ENCODE data around the gene DNAJC2. TPM values are rescaled to one million over a fixed set of nuclear protein-coding genes. Genes with fewer than 3 reads are reported as not detected.

The DNAJC2 gene
- total RNA-seq = 14.7 TPM

GRCh38 chr7:103344453-103345149, at the start of gene DNAJC2:
Gene DNAJC2 (minus strand): TSS chr7:103344767. CDS start chr7:103344622, 145 bp downstream.
- FAIRE-seq (no peak), DNase-seq (ENCODE audit: low spot score in 2 of 2) (peak; percentile 75 to 83)

DNA sequence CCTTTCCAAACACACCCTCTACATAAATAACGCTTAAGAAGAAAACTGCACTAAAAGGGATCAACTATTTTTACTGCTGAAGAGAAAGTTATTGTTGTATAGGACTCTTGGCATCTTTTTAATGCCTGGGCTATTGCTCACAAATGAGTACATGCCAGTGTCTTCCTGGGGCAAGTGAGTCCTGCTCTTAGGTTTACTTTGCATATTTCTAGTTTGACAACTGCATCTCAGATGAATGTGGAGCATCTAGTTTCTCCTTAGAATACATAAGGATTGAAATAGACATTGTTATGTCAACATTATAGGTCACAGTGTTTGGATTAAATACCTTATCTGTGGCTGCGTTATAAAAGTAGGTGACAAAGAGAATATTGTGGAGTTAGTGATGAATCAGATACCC, 47.4 kb upstream of the DNAJC2 start:
- no peak for FAIRE-seq

GRCh38 chr7:103391150-103391549, 46.6 kb upstream of the DNAJC2 start:
- DNase-seq (ENCODE audit: low spot score in 2 of 2) = no peak
- no peak for FAIRE-seq

More for the DNA sequence above, 47.4 kb upstream of the DNAJC2 start:
- no peak for DNase-seq (ENCODE audit: low spot score in 2 of 2)

DNA sequence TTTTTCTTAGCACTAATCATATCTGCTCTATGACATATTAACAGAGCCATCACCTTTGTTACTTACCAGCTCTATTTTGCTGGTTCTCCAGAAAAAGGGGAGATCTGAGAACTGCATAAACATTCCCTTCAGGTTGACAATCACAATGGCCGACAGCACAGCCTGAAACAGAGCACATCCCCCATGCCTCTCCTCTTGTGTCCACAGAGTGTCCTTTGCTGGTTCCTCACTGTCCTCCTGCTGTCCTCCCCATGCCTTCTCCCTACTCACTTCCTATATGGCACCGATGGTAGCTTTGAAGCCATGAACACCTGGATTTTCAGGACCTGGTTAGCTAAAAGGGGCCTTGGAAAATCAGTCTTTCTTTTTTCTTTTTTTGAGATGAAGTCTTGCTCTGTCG, 44.7 kb upstream of the DNAJC2 start:
- no peak for FAIRE-seq
- DNase-seq (ENCODE audit: low spot score in 2 of 2) = no peak

DNA sequence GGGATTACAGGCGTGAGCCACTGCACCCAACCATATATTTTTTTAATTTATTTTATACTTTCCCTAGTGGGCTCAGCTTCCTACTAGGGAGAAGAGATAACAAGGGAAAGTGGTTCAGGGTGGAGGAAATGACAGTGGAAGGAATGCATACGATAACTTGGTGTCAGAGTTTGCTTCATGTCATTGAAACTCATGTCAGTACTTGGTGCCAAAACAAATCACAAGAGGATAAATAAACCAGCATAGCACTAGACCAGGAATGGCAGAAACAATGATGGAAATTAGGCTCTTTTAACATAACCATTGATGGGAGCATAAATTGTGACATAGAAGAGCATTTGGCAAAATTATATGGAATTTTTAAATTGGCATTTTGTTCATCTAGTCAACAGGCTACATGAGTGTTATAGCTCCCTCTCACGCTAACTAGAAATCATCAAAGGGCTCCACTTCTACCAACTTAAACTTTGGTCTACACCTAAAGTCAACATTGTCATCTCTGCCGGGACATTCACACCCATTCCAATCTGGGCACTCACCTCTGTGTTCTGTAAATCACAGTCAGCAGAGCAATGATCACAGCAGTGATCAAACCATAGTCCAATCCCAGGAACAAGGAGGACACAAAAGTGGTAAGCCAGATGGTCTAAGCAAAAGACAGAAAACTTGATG, 44.0 kb upstream of the DNAJC2 start:
- FAIRE-seq = no peak

GRCh38 chr7:103387242-103387641, 42.7 kb upstream of the DNAJC2 start:
- FAIRE-seq = no peak
- DNase-seq (ENCODE audit: low spot score in 2 of 2) = no peak

More for the DNA sequence above, 44.0 kb upstream of the DNAJC2 start:
- no peak for DNase-seq (ENCODE audit: low spot score in 2 of 2)

DNA sequence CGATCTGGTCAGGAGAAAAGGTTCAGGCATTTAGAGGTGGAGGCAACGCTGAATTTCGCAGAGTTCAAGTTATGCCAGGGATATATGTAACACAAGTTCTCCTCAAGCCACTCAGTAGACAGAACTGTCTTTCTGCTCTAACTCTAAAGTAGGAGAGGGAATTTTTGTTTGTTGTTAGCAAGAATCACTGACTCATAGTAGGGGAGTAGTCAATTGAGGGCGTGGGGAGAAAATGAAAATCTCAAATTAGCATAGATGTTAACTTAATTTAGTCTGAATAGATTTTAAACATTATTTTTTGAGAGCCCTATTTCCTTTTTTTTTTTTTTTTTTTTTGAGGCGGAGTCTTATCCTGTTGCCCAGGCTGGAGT, 37.5 kb upstream of the DNAJC2 start:
- no peak for DNase-seq (ENCODE audit: low spot score in 2 of 2)
- FAIRE-seq = no peak

DNA sequence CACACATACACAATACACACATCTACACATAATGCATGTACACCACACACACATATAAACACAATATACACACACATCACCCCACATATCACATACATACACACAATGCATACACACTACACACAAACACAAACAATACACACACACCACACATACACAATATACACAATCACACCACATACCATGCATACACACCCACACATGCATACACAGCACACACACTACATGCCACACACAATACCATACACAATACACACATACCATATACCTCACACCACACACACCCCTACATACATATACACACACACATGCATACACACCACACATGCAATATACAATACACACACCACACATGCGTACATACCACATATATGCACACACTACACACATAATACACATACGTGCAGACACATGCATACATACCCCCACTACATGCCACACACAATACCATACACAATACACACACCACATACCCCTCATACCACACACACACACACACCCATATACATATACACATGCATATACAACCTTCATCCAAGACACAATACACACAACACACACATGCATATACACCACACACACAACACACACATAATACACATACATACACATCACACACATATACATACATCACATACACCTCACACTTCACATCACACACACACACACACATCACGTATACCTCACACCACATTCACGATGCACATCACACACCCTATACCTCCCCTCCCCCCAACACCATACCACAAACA, 36.9 kb upstream of the DNAJC2 start:
- DNase-seq (ENCODE audit: low spot score in 2 of 2) (no peak), FAIRE-seq (no peak)

- DNase-seq (ENCODE audit: low spot score in 2 of 2) (no peak), FAIRE-seq (no peak)
These were observed 36.0 kb upstream of the DNAJC2 start for GRCh38 chr7:103380395-103381191.

DNA sequence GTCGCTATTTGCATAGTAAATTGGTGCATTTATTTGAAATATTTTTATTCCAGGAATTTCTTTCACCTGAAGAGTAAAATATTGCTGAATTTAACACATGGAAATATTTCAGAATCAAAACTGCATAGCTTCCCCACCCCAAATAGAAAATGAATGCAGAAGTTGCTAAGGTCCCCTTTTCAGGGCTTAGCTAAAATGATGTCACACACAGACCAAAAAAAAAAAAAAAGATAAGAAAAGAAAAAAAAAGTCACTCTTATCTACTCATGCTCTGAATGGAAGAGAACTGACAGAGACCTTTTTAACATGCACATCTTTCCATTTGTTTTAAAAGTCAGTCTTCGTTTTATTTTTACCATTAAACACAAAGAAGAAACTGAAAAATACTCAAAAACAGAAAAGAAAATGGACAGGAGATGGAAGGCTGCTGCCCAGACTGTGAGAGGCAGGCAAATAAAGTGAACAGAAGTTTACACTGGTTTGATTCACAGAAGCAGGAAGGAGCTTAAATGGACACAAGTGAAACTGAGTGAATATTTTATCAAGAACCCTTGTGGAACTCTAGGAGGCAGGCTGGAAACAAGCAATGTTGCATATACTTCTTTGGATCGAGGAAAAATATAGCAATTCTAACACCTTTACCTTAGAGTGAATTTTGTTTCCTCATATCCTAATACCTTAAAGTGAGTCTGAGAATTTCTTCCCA, 34.9 kb upstream of the DNAJC2 start:
- DNase-seq (ENCODE audit: low spot score in 2 of 2) = no peak
- no peak for FAIRE-seq

DNA sequence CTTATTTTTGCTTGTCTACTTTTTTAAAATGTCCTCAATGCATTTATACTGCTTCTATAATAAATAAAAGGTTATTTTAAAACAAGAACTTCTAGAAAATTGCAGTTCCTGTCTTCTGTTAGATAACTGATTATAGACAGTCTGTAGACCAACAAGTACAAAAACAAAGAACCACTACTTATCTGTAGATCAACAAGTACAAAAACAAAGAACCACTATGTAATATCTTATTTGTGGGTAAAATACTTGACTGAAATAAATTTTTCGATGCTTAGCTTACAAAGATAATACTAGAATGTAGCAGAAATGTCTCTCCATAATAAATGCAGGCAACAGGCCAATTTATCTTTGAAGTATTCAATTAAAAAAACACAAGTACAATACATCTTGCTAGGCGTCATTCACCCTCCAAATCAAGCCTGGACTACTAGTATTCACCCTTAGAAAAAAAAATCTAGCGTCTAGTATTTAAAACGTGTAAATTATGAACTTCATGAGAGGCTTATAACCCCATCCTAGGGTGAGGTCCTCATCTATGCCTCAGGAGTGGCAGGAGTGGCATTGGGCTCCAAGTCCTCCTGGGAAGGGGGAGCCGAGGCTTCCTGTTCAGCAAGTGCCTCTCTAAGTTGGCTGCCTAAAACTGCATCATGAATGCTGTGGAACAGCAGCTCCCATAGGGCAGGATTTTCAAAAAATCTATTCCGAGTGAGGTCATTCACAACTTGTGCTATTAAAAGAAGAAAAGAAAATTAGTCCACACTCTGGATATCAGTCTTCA, 29.5 kb upstream of the DNAJC2 start:
- DNase-seq (ENCODE audit: low spot score in 2 of 2) = no peak
- no peak for FAIRE-seq

- no peak for FAIRE-seq
- no peak for DNase-seq (ENCODE audit: low spot score in 2 of 2)
These were observed 24.9 kb upstream of the DNAJC2 start for GRCh38 chr7:103369432-103369831.

DNA sequence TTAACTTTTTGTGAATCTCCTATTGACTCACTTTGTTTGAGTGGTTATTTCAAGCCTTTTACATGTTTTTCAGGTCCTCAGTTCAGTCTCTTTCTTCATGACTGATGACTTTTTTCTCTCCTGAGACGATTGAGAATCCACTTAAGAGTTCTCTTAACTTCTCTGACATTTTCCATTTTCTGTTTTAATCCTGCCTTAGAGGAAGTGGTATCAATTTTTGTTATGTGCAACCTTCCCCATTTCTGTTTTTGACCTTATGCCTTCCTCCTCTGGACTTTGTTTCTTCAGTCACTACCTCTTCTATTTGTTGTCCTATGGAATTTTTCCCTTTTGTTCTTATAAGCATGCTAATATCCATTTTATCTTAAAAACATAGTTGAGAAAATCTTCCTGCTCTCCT, 5.2 kb upstream of the DNAJC2 start:
- DNase-seq (ENCODE audit: low spot score in 2 of 2) (no peak), FAIRE-seq (no peak)

GRCh38 chr7:103348959-103349358, 4.4 kb upstream of the DNAJC2 start:
- FAIRE-seq (no peak), DNase-seq (ENCODE audit: low spot score in 2 of 2) (no peak)

- DNase-seq (ENCODE audit: low spot score in 2 of 2) (no peak), FAIRE-seq (no peak)
These were observed 3.9 kb upstream of the DNAJC2 start for GRCh38 chr7:103348452-103348851.

DNA sequence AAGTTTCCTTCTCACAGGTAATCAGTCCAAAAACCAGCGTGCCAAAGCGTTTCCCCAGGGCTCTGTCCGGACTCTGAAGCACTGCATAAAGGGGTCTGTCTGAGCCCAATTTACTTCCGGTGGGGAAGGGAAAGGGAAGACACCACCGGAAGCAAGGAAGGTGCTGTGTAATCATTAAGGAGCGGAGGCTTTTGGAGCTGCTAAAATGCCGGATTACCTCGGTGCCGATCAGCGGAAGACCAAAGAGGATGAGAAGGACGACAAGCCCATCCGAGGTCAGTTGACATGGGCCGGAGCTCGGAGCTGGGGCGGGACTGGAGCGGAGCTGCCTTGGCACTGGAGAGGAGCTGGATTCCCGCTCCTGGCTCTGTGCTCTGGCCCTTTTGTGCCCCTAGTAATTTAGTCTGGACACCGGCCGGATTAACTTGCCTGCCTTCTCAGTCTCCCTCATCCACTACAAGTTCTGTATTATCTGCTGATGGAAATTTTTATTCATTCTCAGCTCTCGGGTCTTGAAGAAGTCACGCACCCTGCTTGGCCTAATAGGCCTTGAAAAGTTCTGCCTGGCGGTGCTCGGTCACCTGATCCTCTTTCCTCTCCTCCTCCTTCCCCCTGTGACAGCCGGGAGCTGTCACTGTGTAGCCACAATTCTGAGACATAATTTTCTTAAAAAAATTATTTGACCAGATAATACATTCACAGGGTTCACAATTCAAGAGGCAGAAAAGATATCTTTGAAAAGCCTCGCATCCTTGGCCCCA, 3.1 kb upstream of the DNAJC2 start, which contains the start of gene PSMC2:
Gene PSMC2, plus strand, starts transcription at position 137 of the 761 bp plus-strand sequence. Its CDS starts 69 bp downstream, at position 206.
- DNase-seq (ENCODE audit: low spot score in 2 of 2) (peak; percentile 57 to 59), FAIRE-seq (no peak)

DNA sequence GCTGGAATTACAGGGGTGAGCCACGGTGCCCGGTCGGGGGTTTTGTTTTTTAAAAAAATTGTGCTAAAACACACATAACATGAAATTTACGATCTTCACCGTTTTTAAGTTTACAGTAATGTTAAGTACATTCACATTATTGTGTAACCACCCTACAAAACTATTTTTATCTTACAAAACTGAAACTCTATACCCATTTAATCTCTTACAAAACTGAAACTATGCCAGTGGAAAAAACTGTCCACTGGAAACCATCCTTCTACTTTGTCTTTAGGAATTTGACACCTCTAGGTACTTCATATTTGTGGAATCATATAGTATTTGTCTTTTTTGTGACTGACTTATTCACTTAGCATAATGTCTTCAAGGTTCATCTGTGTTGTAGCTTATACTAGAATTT, 1.8 kb upstream of the DNAJC2 start:
- FAIRE-seq (no peak), DNase-seq (ENCODE audit: low spot score in 2 of 2) (no peak)

DNA sequence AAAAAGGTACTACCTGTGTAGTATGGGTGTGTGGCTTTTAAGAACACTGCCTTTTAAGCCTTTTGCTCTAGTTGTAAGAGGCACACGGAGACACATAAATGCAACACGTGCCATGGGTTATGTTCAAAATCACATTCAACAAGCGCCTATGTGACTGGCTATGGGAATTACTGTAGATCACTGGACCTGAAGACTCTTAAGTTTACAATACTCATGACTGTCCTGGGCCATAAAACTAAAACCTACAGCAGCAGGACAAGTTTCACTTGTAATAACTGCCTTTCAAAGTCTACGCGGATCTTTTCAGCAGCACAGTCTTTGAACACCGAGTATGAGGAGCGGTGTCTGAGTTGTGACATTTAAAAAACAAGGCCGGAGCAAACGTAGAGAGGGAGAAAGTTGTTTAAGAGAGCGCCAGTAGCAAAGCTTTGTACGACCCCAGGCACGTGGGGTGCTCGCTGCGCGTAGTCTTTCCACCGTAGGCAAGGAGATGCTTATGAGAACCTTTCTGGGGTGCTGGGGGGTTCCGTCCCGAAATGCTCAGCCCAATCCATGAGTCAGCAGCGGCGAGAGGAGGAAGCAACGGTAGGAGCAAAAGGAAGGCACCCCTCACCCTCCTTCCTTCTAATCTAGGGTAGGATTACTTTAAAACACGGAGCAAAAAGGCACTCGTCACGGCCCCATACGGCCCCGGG, 662 bp downstream of the DNAJC2 start:
- DNase-seq (ENCODE audit: low spot score in 2 of 2) (peak in 1 of 2 donors; percentile 27), FAIRE-seq (no peak)

Measured in frontal cortex (tissue), 4 donors.